Ovary (tissue), 9 donors: ENCODE results near the gene SRGAP2. TPM values are rescaled to one million over a fixed set of nuclear protein-coding genes. Genes with fewer than 3 reads are reported as not detected.
"Not testable (repeated sequence)": the region's sequence is repeated elsewhere in the genome, so short reads cannot be mapped to it uniquely, and the experiment has no call there.

Source experiments
- DNase-seq, 5 donors: peaks; one replicate each; pipeline ENCODE4 v3.0.0-alpha.2; 2019 to 2020
- H3K27ac ChIP-seq, 2 donors: fragments of 200-600 bp; one replicate each; pipeline versions ENCODE4 v1.5.1 to v1.8.0; 2019 to 2022
- H3K27me3 ChIP-seq: fragments of 200-600 bp; one replicate; pipeline ENCODE4 v1.8.0; 2022
- H3K36me3 ChIP-seq: fragments of 200-600 bp; sonication (generic); one replicate; pipeline ENCODE4 v1.5.1; 2019
- H3K4me1 ChIP-seq: one replicate; pipeline ENCODE4 v1.8.1; 2013; ENCODE audit warnings: mild to moderate bottlenecking, moderate library complexity; ENCODE audit not compliant: insufficient read depth
- H3K4me3 ChIP-seq: fragments of 200-600 bp; sonication (generic); one replicate; pipeline ENCODE4 v1.5.1; 2017
- H3K9me3 ChIP-seq, 2 donors: fragments of 200-600 bp in 1 of 2; sonication (generic) in 1 of 2; one replicate each; pipeline versions ENCODE4 v1.5.1 to v1.8.1; 2013 to 2019; ENCODE audit warnings: mild to moderate bottlenecking in 1 of 2, moderate library complexity in 1 of 2
- WGBS, 3 donors: extraction: QIAGEN DNeasy Blood & Tissue Kit in 1 of 3; methylation state at CpG; one replicate each; pipeline versions ENCODE4 v1.1.5 to v1.1.7; 2013 to 2017; 5-methylcytosine and 5-hydroxymethylcytosine counted together
- intact Hi-C, 4 donors: fragments of 100-400 bp; cut with DNase I; formaldehyde crosslinking; loops; one replicate each; pipeline versions ENCODE4 v1.11.0 to v1.15.1; 2022 to 2023
- polyA plus RNA-seq, 2 donors: library from polyadenylated mRNA; stranded (reverse); fragments of 200-250 nt in 1 of 2; fragments of 350-450 nt in 1 of 2; fragmentation: Illumina TruSeq in 1 of 2; extraction: RNeasy Lipid Tissue Mini Kit (QIAGEN cat#74804) in 1 of 2; gene quantifications; one replicate each; pipeline ENCODE4 v1.2.3, GENCODE V29; 2013 to 2014
- total RNA-seq, 7 donors: library from RNA; depleted of rRNA in 2 of 7; stranded (reverse); fragments of >200 nt in 2 of 7; fragmentation: NEBNext Ultra II Directional in 3 of 7; extraction: Animal tissue kit (Norgen Biotek cat#: 25700) in 3 of 7; gene quantifications; one replicate each; pipeline versions ENCODE4 v1.1.0 to v1.2.4, GENCODE V29; 2016 to 2023
- donor health status: DM: no; HTN: no; CAD: no; lungs with moderate emphysema.
- donor health status: DM: no; HTN: no; CAD: no.
- donor health status: Bipolar disorder and iron deficiency.
- donor health status: DM: yes; HTN: yes; CAD: no.
- donor health status: DM: no; HTN: no; CAD: no.
- donor health status: DM: yes; HTN: yes; CAD: no.

The SRGAP2 gene
- total and polyA plus RNA-seq, 9 donors = 22.9 to 67.6 (median 51.8) TPM

GRCh38 chr1:206182368-206183317 lies 20.7 kb upstream of the SRGAP2 start:
- H3K4me3 ChIP-seq, H3K9me3 ChIP-seq, intact Hi-C loops, H3K36me3 ChIP-seq, DNase-seq, H3K27ac ChIP-seq, H3K4me1 ChIP-seq, H3K27me3 ChIP-seq: not testable (repeated sequence)
- WGBS, 3 donors = 50 to 71% (median 70%) methylated on average over 4 to 5 of the region's 6 CpGs

- DNase-seq, H3K4me3 ChIP-seq, H3K4me1 ChIP-seq, H3K9me3 ChIP-seq, H3K27me3 ChIP-seq, H3K36me3 ChIP-seq, H3K27ac ChIP-seq, intact Hi-C loops: not testable (repeated sequence)
- 46% methylated on average over 1 of the region's 2 CpGs; no CpG with 5 or more reads in 2 of the 3 donors for WGBS, 3 donors
These were observed 19.6 kb upstream of the SRGAP2 start for GRCh38 chr1:206183788-206184187.

- H3K4me3 ChIP-seq, H3K27me3 ChIP-seq, intact Hi-C loops, H3K36me3 ChIP-seq, H3K4me1 ChIP-seq, DNase-seq, H3K27ac ChIP-seq, H3K9me3 ChIP-seq: not testable (repeated sequence)
- no CpG with 5 or more reads among the region's 3 CpGs for WGBS, 3 donors
These were observed 17.6 kb upstream of the SRGAP2 start for GRCh38 chr1:206185778-206186177.

DNA sequence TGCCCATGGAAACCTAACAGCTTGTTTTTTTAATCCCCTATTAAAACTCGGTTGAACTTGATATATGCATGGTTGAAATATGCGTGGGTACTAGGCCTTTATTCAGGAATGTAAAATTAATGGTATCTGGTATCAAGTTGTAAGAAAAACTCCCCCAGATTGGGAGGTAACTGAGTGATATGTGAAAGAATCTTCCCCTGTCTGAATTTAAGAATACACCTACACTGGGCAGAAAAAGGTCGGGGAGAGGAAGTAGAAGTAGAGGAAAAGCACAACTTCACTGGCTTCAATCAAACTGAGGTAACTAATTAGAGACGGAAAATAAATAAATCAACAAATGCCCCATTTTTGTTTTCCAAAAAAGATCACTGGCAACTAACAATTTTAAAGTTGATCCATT lies 16.5 kb upstream of the SRGAP2 start:
- H3K27ac ChIP-seq, H3K36me3 ChIP-seq, H3K4me1 ChIP-seq, H3K9me3 ChIP-seq, DNase-seq, intact Hi-C loops, H3K4me3 ChIP-seq, H3K27me3 ChIP-seq: not testable (repeated sequence)
- 74 to 85% (median 84%) methylated on average over 2 to 3 of the region's 4 CpGs for WGBS, 3 donors

DNA sequence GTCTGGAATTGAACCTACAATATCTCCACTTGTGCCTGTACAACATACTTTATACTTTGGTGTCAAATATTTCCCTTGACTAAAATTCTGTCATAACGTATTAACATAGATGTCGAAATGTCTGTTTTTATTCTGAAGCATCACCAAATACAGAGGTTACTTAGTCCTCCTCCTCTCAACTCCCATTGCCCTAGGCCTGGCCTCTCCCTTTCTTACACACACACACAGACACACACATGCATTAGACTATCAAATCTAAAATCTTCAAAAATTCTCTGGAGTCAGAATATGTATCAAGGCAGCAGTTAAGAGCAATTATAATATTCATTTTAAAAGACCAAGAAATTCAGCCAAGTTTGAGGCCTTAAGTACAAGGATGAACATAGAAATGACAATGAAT lies 8.2 kb upstream of the SRGAP2 start:
- H3K27ac ChIP-seq, intact Hi-C loops, H3K4me3 ChIP-seq, H3K4me1 ChIP-seq, H3K27me3 ChIP-seq, H3K9me3 ChIP-seq, H3K36me3 ChIP-seq, DNase-seq: not testable (repeated sequence)
- WGBS, 3 donors = no CpG with 5 or more reads among the region's 2 CpGs

DNA sequence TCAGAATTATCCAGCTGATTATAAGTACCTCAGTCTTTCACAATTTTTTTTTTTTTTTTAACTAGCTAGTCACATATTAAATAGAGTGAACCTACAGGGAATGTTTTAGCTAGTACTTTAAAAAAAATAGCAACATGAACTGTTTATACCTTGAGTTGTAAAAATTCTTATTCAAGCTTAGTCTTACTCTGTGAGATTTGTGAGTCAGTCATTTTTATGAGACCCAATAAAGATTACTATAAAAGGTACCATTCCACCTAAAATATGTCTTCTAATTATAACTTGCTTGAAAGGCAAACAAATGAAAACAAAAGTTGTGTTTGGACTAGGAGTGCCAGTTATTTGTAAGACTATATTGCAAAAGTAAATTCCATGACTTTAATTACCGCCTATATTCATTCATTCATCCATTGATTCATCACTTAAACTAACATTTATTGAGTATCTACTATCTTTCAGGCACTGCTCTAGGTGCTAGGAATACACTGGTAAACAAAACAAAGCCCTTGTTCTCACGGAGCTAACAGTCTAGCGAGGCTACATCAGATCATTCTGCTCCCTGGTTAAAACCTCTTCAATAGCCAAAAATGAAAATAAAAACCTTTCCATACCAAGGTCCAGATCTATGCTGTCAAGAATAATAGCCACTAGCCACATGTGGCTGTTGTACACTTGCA lies 6.5 kb upstream of the SRGAP2 start:
- H3K27ac ChIP-seq, H3K36me3 ChIP-seq, intact Hi-C loops, H3K9me3 ChIP-seq, DNase-seq, H3K4me1 ChIP-seq, H3K4me3 ChIP-seq, H3K27me3 ChIP-seq: not testable (repeated sequence)
- 53 to 73% (median 54%) methylated on average over 3 of the region's 3 CpGs for WGBS, 3 donors

DNA sequence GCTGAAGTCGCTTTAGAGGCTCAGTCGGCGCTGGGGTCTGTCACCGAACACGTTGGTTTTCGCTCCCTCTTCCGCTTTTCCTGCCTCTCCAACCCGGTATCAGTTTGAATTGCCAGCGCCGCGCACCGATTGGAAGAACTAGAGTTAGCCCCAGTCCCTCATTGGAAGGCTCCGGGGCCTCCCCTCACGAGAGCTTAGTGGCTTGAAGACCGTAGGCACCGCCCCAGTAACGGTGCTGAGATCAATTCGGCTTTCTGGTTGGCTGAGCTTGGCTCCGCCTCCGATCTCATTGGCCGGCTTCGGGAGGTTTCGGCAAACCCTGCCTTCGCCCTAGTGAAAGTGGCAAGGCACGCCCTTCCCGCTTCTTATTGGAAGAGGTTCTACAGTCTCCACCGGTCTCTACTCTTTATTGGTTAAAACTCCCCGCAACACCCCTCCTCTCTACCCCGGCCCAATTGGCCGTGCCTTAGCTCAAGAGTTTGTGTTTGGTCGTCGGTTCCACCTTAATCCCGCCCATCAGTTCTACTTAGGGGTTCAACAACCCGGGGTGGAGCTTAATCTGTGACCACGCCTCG lies 465 bp upstream of the SRGAP2 start, which contains the start of gene FAM72A:
Gene FAM72A, minus strand, starts transcription at position 51 of the 575 bp plus-strand sequence. CDS start 814 bp downstream, outside the sequence.
- intact Hi-C loops, H3K27me3 ChIP-seq, H3K9me3 ChIP-seq, H3K4me1 ChIP-seq, H3K36me3 ChIP-seq: not testable (repeated sequence)
- Histone ChIP-seq H3K27ac (peak within 1 kb of the TSS; percentile 79 to 92), H3K4me3 (peak within 1 kb of the TSS; percentile 43)
- 0 to 1% (median 0%) methylated on average over 16 to 20 of the region's 36 CpGs for WGBS, 3 donors
- DNase-seq = peak; percentile 95 to 98 (median 96)

GRCh38 chr1:206204159-206204511 lies 794 bp downstream of the SRGAP2 start:
- intact Hi-C loops = not testable (repeated sequence)
- peak overlapping the region; percentile 30 for H3K4me3 ChIP-seq

DNA sequence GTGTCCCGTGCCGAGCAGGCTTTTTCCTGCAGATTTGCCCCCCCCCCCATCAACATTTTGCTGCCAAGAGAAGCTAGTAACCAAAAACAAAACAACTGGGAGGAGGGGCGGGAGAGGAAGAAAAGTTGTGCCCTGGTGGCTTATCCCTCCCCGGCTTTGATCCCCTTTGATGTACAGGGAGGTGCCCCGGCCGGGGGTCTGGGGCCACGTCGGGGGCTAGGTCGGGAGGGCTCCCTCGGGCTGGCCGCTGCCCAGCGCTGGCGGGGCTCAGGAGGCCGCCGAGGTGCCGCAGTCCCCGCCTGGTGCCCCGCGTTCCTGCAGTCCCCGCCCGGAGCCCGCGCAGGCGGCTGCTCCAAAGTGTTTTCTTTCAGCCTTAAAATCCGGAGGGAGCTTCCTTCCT lies 1.5 kb downstream of the SRGAP2 start:
- peak overlapping the region; percentile 66 for H3K27ac ChIP-seq
- H3K4me1 ChIP-seq, intact Hi-C loops, H3K9me3 ChIP-seq, H3K36me3 ChIP-seq, H3K27me3 ChIP-seq: not testable (repeated sequence)
- 0% methylated on average over 2 to 24 of the region's 25 CpGs for WGBS, 3 donors
- peak overlapping the region; percentile 46 for H3K4me3 ChIP-seq
- peak; percentile 17 to 49 (median 34) for DNase-seq

More at GRCh38 chr1:206204159-206204511, 794 bp downstream of the SRGAP2 start:
- H3K27ac ChIP-seq, H3K9me3 ChIP-seq, H3K27me3 ChIP-seq, H3K4me1 ChIP-seq, H3K36me3 ChIP-seq: not testable (repeated sequence)
- DNase-seq = peak; percentile 14 to 52 (median 29)
- WGBS, 3 donors = 0% methylated on average over 6 of the region's 25 CpGs; no CpG with 5 or more reads in 2 of the 3 donors

DNA sequence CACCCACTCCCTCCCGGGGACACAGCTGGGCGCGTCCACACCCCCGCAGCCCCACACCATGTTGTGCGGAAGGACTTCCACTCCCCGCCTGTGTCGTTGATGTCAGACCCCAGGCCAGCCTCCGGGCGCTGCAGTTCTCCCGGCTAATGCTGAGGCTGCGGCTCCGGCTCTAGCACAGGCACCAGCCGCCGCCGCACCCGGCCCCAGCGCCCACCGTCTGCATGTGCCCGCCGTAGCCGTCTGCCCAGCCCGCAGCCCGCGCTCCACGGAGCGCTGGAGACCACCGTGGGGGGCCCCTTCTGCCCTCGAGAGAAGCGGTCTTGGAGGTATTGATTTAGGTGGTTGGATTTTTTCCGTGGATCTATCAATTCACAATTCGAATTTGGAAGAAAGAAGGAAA lies 2.2 kb downstream of the SRGAP2 start:
- H3K27me3 ChIP-seq, H3K36me3 ChIP-seq, H3K27ac ChIP-seq, intact Hi-C loops, H3K4me3 ChIP-seq, H3K9me3 ChIP-seq, H3K4me1 ChIP-seq: not testable (repeated sequence)
- DNase-seq = peak in 3 of 5 donors; percentile 19 to 43 (median 36)
- WGBS, 3 donors = 0% methylated on average over 17 of the region's 31 CpGs; no CpG with 5 or more reads in 2 of the 3 donors

- H3K27me3 ChIP-seq, H3K27ac ChIP-seq, intact Hi-C loops, H3K4me1 ChIP-seq, H3K4me3 ChIP-seq, H3K36me3 ChIP-seq, H3K9me3 ChIP-seq: not testable (repeated sequence)
- WGBS, 3 donors = no CpG with 5 or more reads among the region's 1 CpG
- DNase-seq = peak in 2 of 5 donors; percentile 8 to 30
These were observed 7.5 kb downstream of the SRGAP2 start for GRCh38 chr1:206210802-206211201.
